Kasumi-1 (cell line): ENCODE data around the gene RBM5.

Experiments used
- DNase-seq, 2 experiments: peaks; one replicate each; lab custom pipeline; 2025; lab: John Stamatoyannopoulos, UW

RBM5 gene

GRCh38 chr3:50138266-50139200 is 49.8 kb downstream of the RBM5 start:
- peak; percentile 60 to 62 for DNase-seq

- DNase-seq = no peak
These were observed 50.6 kb downstream of the RBM5 start for GRCh38 chr3:50139308-50139707.

GRCh38 chr3:50139718-50140423 is 51.2 kb downstream of the RBM5 start:
- DNase-seq = no peak

- no peak for DNase-seq
These were observed 52.3 kb downstream of the RBM5 start for GRCh38 chr3:50140990-50141389.

- no peak for DNase-seq
These were observed 57.7 kb downstream of the RBM5 start for GRCh38 chr3:50146316-50146901.

GRCh38 chr3:50147016-50147415 is 58.3 kb downstream of the RBM5 start:
- no peak for DNase-seq

- no peak for DNase-seq
These were observed 58.7 kb downstream of the RBM5 start for GRCh38 chr3:50147447-50147846.

- DNase-seq = no peak
These were observed 59.1 kb downstream of the RBM5 start for GRCh38 chr3:50147861-50148260.

GRCh38 chr3:50150404-50150750 is 61.7 kb downstream of the RBM5 start:
- no peak for DNase-seq

GRCh38 chr3:50150863-50151686 is 62.4 kb downstream of the RBM5 start:
- DNase-seq = no peak

GRCh38 chr3:50151728-50152127 is 63.0 kb downstream of the RBM5 start:
- no peak for DNase-seq

GRCh38 chr3:50153782-50154475 is 65.2 kb downstream of the RBM5 start:
- no peak for DNase-seq

GRCh38 chr3:50154476-50154839 is 65.7 kb downstream of the RBM5 start:
- DNase-seq = peak; percentile 27 to 51

- DNase-seq = peak; percentile 34 to 51
These were observed 66.2 kb downstream of the RBM5 start, which contains the start of gene SEMA3F for GRCh38 chr3:50154840-50155490. Gene SEMA3F (plus strand): TSS chr3:50155324. CDS start chr3:50159623, 4,299 bp downstream.

GRCh38 chr3:50155491-50155878 is 66.8 kb downstream of the RBM5 start:
- DNase-seq = no peak

GRCh38 chr3:50155891-50156290 is 67.2 kb downstream of the RBM5 start:
- no peak for DNase-seq

- no peak for DNase-seq
These were observed 68.1 kb downstream of the RBM5 start for GRCh38 chr3:50156549-50157493.

- no peak for DNase-seq
These were observed 69.3 kb downstream of the RBM5 start for GRCh38 chr3:50157827-50158529.

GRCh38 chr3:50158530-50159146 is 69.9 kb downstream of the RBM5 start:
- DNase-seq = no peak
